Glomerular visceral epithelial cell (primary cell): ENCODE data around the gene ITSN2.
A peak's percentile ranks its signal among the peaks of the same experiment; 100 is the strongest.
"Not testable (repeated sequence)": the region's sequence is repeated elsewhere in the genome, so short reads cannot be mapped to it uniquely, and the experiment has no call there.

ENCODE experiments used
- DNase-seq: peaks from one replicate; pipeline ENCODE4 v3.0.0-alpha.2; 2016; ENCODE audit errors: extremely low spot score

Gene ITSN2

DNA sequence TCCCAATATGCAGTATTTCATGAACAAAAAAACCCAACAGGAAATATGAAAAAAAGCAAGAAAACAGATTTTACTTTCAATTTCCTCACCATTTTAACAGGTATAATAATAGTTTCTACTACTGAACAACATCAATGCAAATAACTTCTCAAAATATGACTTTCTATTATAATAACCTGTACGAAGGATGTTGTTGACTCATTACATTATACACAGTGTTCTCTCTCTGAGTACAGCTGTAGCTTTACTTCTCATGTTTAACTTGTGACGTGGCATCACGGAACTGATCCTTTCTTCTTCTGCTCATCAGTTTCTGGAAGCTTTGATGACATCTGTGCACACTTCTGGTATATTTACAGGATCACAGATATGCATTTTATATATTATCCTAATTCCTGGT is 145.5 kb downstream of the ITSN2 start:
- no peak for DNase-seq

DNA sequence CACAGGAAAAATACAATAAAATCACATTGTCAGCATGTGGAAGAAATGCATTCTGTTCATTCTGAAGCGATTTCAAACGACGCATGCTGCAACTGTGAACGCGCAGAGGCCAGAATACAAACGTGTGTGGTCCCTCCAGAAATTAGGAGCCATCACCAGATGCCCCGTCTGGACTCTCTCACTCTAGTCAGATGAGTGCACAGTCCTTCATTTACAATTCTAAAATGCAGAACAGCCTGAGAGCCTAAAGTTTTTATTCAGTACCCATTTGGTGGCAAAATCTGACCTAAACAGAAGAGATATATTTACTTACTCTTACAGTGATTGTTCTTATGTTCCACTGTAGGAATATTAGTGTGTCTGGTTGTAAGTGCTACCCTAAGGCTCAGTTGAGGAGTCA is 148.9 kb downstream of the ITSN2 start:
- DNase-seq, result no peak

DNA sequence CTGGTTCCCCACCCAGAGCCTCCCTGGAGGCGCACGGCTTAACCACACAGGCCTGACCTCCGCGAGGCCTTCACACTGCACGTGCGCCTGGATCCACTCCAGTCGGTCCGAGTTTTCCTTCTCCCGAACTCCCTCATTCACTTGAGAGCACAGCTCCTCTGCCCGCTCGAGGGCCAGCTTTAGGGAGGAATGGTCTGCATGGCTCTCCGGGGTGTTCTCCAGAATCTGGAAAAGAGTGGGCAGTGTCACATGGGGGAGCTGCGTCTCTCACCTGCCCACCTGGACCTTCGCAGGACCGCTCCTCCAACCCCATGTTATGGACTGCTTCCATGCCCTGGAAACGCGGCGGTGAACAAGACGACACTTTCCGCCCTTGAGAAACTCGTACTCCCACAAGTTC is 149.6 kb downstream of the ITSN2 start:
- no peak for DNase-seq

GRCh38 chr2:24210106-24210455 is 150.3 kb downstream of the ITSN2 start:
- no peak for DNase-seq

- DNase-seq, result no peak
Measured at GRCh38 chr2:24209389-24210105, 150.8 kb downstream of the ITSN2 start.

DNA sequence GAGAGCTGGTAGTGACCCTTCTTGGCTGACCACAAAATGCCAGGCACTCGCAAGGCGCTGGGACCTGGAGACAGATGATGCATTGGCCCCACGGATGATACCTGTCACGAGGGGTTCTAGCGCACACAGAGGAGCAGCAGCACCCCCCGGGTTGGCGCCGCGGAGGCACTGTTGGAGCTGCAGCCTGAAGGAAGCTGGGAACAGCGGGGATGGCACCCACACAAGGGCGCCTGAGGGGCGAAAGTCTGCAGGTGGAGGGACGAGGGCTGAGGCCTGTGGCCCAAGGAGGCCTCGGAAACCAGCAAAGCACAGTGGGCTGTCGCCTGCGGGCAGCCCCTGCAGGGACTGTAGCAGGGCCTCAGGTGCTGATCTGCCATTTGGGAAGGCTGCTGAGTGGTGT is 151.8 kb downstream of the ITSN2 start:
- DNase-seq, result no peak

GRCh38 chr2:24207359-24207758 is 153.0 kb downstream of the ITSN2 start:
- DNase-seq, result no peak

DNA sequence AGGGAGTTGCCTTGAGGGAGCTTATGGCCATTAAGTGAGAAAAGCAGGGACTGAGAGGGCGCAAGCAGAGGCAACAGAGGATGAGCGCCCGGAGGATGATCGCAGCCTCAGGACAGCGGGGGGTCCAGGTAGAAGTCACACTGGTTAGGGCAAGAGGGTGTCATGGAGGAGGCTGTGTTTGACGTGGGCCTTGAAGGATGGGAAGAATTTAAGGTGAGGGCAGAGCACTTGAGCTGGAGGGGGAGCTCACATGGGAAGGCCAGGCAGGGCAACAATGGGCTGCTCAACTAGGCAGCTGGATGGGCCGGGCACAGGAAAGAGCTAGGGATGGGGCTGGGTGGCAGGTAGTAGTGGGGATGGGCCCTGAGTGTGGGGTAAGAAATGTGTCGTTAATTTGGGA is 153.6 kb downstream of the ITSN2 start:
- DNase-seq, result no peak

GRCh38 chr2:24206242-24206641 is 154.1 kb downstream of the ITSN2 start:
- no peak for DNase-seq

- no peak for DNase-seq
Measured at GRCh38 chr2:24205131-24205530, 155.2 kb downstream of the ITSN2 start.

- DNase-seq, result no peak
Measured at GRCh38 chr2:24204505-24204904, 155.8 kb downstream of the ITSN2 start.

GRCh38 chr2:24203787-24204150 is 156.6 kb downstream of the ITSN2 start:
- no peak for DNase-seq

DNA sequence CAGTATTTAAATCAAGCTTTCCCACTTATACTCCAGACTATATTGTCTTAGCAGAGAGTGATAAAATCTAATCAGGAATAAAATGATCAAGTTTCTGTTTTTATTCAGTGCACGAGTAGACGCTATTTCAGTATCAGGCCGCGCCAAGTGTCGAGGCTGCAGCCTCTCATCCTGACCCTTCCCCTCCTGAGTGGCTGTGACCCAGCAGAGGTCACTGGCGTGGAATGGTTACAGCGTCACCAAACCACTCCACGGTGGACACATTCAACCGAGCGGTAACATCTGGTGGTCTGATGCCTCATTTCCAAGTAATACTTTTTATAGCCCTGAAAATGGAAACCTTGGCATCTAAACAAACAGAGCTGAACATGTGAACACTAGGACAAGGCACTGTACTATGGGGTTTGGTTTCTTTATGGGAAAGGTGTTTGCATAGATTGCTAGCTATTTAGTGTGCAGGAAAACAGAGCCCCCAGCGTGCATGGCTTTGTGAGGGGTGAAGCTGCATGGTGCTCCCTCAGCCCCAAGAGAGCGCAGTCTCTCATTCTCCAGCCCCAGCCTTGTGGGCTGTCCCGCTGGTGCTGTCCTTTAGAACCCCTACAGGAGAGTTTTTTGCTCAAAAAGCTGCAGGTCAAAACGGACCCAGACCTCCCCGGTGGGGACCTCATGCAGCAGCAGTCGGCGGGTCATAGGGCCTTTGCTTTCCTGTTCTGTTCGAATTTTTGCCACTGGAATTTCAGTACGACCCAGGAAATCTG is 157.1 kb downstream of the ITSN2 start:
- no peak for DNase-seq

DNA sequence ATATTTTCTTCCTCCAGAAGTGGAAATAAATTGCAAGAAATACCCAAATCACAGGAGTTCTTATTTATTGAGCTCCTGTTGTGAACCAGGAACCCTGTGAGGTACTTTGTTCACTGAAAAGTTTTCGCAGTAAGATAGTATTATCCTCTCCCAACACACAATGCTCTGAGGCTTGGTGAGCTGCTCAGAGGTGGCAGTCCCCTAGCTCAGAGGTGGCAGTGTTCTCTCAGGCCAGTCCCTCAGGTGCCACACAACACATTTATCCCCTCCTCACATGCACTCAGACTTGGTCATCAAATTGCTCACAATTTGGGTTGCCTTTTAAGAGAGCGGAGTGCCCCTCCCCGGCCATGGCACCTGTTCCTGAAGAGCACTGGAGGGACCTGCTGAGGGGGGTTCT is 159.5 kb downstream of the ITSN2 start:
- no peak for DNase-seq

GRCh38 chr2:24199968-24200590 is 160.3 kb downstream of the ITSN2 start:
- no peak for DNase-seq

- DNase-seq, result not testable (repeated sequence)
Measured at GRCh38 chr2:24197213-24197612, 163.1 kb downstream of the ITSN2 start.

DNA sequence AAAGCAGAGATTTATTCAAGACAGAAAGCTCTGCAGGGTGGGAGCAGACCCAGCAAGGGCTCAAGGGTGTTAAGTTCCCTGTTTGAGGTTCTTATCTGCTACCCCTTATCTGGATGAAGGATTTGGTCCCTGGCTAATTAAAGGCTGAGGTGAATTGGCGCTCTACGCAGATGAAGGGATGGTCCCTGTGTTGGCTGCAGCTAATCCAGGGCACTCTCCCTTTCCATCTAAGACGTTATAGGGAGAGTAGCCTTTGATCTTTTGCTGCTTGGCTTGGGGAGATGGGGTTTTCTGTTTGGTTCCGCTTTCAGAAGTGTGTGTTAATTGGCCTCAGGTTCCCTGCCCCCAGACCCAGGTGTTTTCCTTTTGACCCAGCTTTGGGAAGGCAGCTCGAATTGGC is 168.5 kb downstream of the ITSN2 start:
- DNase-seq, result no peak

DNA sequence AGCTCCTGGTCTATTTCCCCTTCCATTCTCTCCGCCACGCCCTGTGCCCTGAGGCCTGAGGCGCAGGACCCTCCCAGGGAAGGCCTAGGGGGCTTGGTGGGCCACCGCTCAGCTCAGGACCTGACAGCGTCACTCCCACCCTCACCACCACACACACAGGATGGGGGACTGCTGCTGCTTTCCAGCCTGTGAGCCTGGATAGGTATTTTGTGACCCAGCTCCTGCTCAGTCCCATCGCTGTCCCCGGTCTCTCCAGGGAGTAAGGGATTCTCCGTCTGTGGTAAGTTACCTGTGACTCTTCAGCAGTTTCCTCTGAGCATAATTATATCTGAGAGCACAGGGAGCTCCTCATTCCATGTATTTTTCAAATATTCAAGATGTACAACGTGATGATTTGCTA is 169.2 kb downstream of the ITSN2 start:
- no peak for DNase-seq

- no peak for DNase-seq
Measured at GRCh38 chr2:24190503-24190902, 169.8 kb downstream of the ITSN2 start.

DNA sequence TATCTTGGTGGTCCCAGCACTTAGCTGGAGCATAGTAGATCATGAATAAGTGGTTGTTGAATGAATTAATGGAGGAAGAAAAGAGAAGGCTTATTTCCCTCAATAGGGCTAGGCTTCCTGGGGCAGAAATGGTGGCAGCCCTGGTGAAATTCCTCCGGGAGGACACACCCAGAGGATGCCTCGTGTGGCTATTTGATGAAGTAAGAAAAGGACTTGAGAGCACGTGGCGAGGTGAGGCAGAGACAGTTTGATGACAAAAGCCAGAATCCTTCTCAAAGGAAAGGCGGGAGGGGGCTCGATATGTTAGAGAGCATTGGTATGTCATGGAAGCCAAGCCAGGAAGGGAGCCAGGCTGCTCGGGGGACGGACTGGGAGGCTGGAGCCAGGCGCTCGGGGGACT is 170.8 kb downstream of the ITSN2 start:
- DNase-seq, result no peak

- DNase-seq, result no peak
Measured at GRCh38 chr2:24183366-24184069, 176.8 kb downstream of the ITSN2 start.

GRCh38 chr2:24182507-24182906 is 177.8 kb downstream of the ITSN2 start:
- DNase-seq, result no peak

- peak; percentile 11 for DNase-seq
Measured at GRCh38 chr2:24181849-24182248, 178.5 kb downstream of the ITSN2 start.
